Sciatic nerve (tissue), 1 donor: Measurements from ENCODE around the gene GRAMD1A. TPM values are rescaled to one million over a fixed set of nuclear protein-coding genes. Genes with fewer than 3 reads are reported as not detected.

Experiments
- total RNA-seq: library from RNA; stranded (reverse); fragmentation: NEBNext Ultra II Directional; extraction: Animal tissue kit (Norgen Biotek cat#: 25700); gene quantifications from one replicate; pipeline ENCODE4 v1.2.1, GENCODE V29; 2021
- donor health status: DM: no; HTN: no; CAD: no.

Gene GRAMD1A
- total RNA-seq, 1 donor from 2014 or later, result 81.2 TPM

Other genes starting within 250 kb of the GRAMD1A start
- gene ZNF599, start 227.1 kb upstream of the GRAMD1A start, total RNA-seq, result 10.0 TPM
- 6.2 TPM for gene ZNF30, start 73.4 kb upstream of the GRAMD1A start, total RNA-seq
- gene ZNF792, start 36.1 kb upstream of the GRAMD1A start, total RNA-seq, result 9.0 TPM
- 13.8 TPM for gene SCN1B, start 30.1 kb downstream of the GRAMD1A start, total RNA-seq
- 1.1 TPM for gene HPN, start 41.4 kb downstream of the GRAMD1A start, total RNA-seq
- gene FXYD3, start 115.5 kb downstream of the GRAMD1A start, total RNA-seq, result 24.1 TPM
- gene LGI4, start 134.7 kb downstream of the GRAMD1A start, total RNA-seq, result 244 TPM
- 460 TPM for gene FXYD1, start 138.5 kb downstream of the GRAMD1A start, total RNA-seq
- 5.5 TPM for gene FXYD7, start 142.9 kb downstream of the GRAMD1A start, total RNA-seq
- 92.9 TPM for gene FXYD5, start 154.4 kb downstream of the GRAMD1A start, total RNA-seq
- gene FAM187B, start 228.4 kb downstream of the GRAMD1A start, total RNA-seq, result 0.31 TPM
- gene LSR, start 248.7 kb downstream of the GRAMD1A start, total RNA-seq, result 9.3 TPM